ENCODE measurements around the gene KIF26B.

DNA sequence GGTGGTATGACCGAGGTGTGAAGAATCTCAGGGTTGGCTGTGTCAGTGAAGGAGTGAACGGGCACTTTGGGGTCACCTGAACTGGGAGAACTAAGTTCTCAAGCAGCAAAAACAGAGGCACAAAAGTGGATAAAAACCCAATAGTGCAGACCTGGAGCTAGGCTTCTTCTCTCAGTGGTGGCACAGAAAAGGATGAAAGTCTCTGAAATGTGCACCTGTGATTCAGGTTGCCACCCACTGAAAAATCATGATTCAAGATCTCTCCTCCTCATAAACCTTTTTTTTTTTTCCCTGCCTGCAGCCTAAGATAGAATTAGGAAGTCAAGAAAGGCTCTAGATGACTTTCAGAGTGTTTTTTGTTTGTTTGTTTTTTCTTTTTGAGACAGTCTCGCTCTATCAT, 304.8 kb downstream of the KIF26B start:
- TF ChIP-seq PBX3 (IDR thresholded peaks at IDR 0.05) (no peak), YY1 (IDR thresholded peaks at IDR 0.05; ENCODE audit: low read depth) (no peak), TCF12 (IDR thresholded peaks at IDR 0.05) (no peak), POLR2AphosphoS5 (IDR thresholded peaks at IDR 0.05; ENCODE audit: low read depth, low read length) (no peak), CTCF (IDR thresholded peaks at IDR 0.05) (no peak), EZH2phosphoT487 (IDR thresholded peaks at IDR 0.05; ENCODE audit: borderline replicate concordance, low read depth) (no peak), TAF1 (IDR thresholded peaks at IDR 0.05; ENCODE audit: borderline replicate concordance, low read depth, low read length) (no peak), EP300 (IDR thresholded peaks at IDR 0.05; ENCODE audit: borderline replicate concordance in 1 of 2, low read depth in 1 of 2, low read length in 1 of 2) (no peak), SIN3A (IDR thresholded peaks at IDR 0.05; ENCODE audit: borderline replicate concordance, low read depth, low read length) (no peak), RFX5 (IDR thresholded peaks at IDR 0.05; ENCODE audit: low read length) (no peak), MXI1 (IDR thresholded peaks at IDR 0.05; ENCODE audit: low read depth, low read length) (no peak), TEAD4 (IDR thresholded peaks at IDR 0.05; ENCODE audit: borderline replicate concordance, insufficient read depth) (no peak)
- TF ChIP-seq, protein P1, sequence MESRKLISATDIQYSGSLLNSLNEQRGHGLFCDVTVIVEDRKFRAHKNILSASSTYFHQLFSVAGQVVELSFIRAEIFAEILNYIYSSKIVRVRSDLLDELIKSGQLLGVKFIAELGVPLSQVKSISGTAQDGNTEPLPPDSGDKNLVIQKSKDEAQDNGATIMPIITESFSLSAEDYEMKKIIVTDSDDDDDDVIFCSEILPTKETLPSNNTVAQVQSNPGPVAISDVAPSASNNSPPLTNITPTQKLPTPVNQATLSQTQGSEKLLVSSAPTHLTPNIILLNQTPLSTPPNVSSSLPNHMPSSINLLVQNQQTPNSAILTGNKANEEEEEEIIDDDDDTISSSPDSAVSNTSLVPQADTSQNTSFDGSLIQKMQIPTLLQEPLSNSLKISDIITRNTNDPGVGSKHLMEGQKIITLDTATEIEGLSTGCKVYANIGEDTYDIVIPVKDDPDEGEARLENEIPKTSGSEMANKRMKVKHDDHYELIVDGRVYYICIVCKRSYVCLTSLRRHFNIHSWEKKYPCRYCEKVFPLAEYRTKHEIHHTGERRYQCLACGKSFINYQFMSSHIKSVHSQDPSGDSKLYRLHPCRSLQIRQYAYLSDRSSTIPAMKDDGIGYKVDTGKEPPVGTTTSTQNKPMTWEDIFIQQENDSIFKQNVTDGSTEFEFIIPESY (IDR thresholded peaks at IDR 0.05; ENCODE audit: borderline replicate concordance, low read depth) = no peak
- TF ChIP-seq, protein P2, sequence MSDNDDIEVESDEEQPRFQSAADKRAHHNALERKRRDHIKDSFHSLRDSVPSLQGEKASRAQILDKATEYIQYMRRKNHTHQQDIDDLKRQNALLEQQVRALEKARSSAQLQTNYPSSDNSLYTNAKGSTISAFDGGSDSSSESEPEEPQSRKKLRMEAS (IDR thresholded peaks at IDR 0.05; ENCODE audit: low read depth) = no peak

All from SK-N-SH (cell line).